Neutrophil (primary cell): ENCODE data around the gene SMKR1.
A peak's percentile ranks its signal among the peaks of the same experiment; 100 is the strongest.

Experiments
- H3K27ac ChIP-seq: fragments of 200-600 bp; sonication (generic); 2 replicates; pipeline ENCODE4 v1.5.1; 2016; ENCODE audit warnings: mild to moderate bottlenecking, moderate library complexity
- H3K27me3 ChIP-seq: fragments of 200-600 bp; sonication (generic); 2 replicates; pipeline ENCODE4 v1.6.0; 2016; ENCODE audit warnings: mild to moderate bottlenecking
- H3K36me3 ChIP-seq: fragments of 200-600 bp; sonication (generic); 2 replicates; pipeline ENCODE4 v1.5.1; 2017
- H3K4me1 ChIP-seq, 2 experiments: fragments of 200-600 bp in 1 of 2; sonication (generic) in 1 of 2; 1 replicate in 1 of 2; 2 replicates in 1 of 2; pipeline versions ENCODE4 v1.5.1 to v1.6.1; 2013 to 2016; ENCODE audit warnings: low read depth in 1 of 2, low read length in 1 of 2, mild to moderate bottlenecking in 1 of 2, moderate library complexity in 1 of 2; ENCODE audit not compliant: control insufficient read depth in 1 of 2, insufficient read depth in 1 of 2
- H3K4me3 ChIP-seq, 2 experiments: fragments of 200-600 bp in 1 of 2; sonication (generic) in 1 of 2; 1 replicate in 1 of 2; 2 replicates in 1 of 2; pipeline ENCODE4 v1.5.1; 2013 to 2016; ENCODE audit warnings: low read depth in 1 of 2, low read length in 1 of 2, mild to moderate bottlenecking in 1 of 2, moderate library complexity in 1 of 2
- H3K9me3 ChIP-seq: fragments of 200-600 bp; sonication (generic); 2 replicates; pipeline ENCODE4 v1.5.1; 2016
- CTCF ChIP-seq: fragments of 200-600 bp; sonication (generic); IDR thresholded peaks from 2 replicates; pipeline ENCODE4 v1.5.1; 2016; ENCODE audit warnings: antibody characterized with exemption

Gene SMKR1

DNA sequence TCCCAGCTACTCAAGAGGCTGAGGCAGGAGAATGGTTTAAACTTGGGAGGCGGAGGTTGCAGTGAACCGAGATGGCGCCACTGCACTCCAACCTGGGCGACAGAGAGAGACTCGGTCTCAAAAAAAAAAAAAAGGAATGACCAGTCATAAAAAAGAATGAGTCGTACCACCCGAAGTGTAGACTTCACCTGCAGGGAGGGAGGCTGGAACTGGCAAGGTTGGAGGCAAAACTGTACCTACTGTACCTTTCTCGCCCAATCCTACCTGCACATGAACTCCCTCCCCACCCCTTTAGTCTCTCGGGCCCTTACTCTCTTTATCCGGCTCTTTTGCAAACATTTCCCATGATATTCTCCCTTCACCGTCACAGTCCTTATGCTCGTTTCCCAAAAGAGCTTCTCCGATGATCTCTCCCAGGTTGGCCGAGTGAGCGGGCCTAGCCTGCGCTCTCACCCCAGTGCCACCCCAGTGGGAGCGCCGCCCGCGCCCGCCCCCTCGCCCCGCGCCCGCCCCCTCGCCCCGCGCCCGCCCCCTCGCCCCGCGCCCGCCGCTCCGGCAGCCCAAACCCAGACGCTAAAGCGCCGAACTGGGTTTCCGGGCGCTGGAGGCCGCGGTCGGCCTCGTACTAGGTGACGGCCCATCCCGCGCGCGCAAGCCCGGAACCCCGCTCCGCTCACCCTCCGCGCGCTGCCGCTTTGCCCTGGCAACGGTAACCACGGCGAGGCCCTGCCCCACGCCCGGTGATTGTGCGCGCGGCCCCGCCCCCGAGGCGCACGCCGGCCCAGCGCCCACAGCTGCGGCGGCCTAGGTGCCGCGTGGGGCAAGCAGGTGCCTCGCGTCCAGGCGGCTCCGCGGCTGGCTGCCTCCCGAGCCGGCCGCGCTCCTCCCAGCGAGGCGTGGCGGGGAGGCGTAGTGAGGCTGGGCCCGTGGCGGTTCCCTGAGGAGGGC is at the start of gene SMKR1:
SMKR1 (plus strand) TSS at position 772 of the 948 bp plus-strand sequence. CDS start 294 bp downstream, outside the sequence.
- H3K27ac ChIP-seq, result no peak within 1 kb of the TSS

GRCh38 chr7:129452589-129453231 is 49.6 kb upstream of the SMKR1 start:
- H3K4me3 ChIP-seq, result no peak overlapping the region
- no peaks in the 10 kb centered on the region for H3K36me3 ChIP-seq
- no peaks in the 10 kb centered on the region for H3K4me1 ChIP-seq
- peaks cover 64% of the 10 kb centered on the region for H3K27me3 ChIP-seq
- no peaks in the 10 kb centered on the region for H3K9me3 ChIP-seq
- TF ChIP-seq CTCF, result no peak
- H3K27ac ChIP-seq, result no peak overlapping the region

More for the DNA sequence above, at the start of gene SMKR1:
- H3K9me3 ChIP-seq, result no peaks in the 10 kb centered on the region
- peaks cover 46% of the 10 kb centered on the region for H3K27me3 ChIP-seq
- no peak for TF ChIP-seq CTCF
- H3K4me3 ChIP-seq, result peak within 1 kb of the TSS; percentile 43 to 50
- H3K4me1 ChIP-seq, result peaks cover 8 to 13% of the 10 kb centered on the region in 2 experiments
- H3K36me3 ChIP-seq, result no peaks in the 10 kb centered on the region

- Histone ChIP-seq H3K4me1 (no peaks in the 10 kb centered on the region), H3K4me3 (no peak overlapping the region), H3K27me3 (peaks cover 74% of the 10 kb centered on the region), H3K9me3 (no peaks in the 10 kb centered on the region), H3K27ac (no peak overlapping the region), H3K36me3 (no peaks in the 10 kb centered on the region)
- TF ChIP-seq CTCF, result no peak
Measured at GRCh38 chr7:129453510-129454248, 48.7 kb upstream of the SMKR1 start.

- Histone ChIP-seq H3K27ac (no peak overlapping the region), H3K4me3 (no peak overlapping the region), H3K36me3 (no peaks in the 10 kb centered on the region), H3K4me1 (no peaks in the 10 kb centered on the region), H3K27me3 (peaks cover 79% of the 10 kb centered on the region), H3K9me3 (no peaks in the 10 kb centered on the region)
- TF ChIP-seq CTCF, result no peak
Measured at GRCh38 chr7:129454249-129454551, 48.1 kb upstream of the SMKR1 start.

DNA sequence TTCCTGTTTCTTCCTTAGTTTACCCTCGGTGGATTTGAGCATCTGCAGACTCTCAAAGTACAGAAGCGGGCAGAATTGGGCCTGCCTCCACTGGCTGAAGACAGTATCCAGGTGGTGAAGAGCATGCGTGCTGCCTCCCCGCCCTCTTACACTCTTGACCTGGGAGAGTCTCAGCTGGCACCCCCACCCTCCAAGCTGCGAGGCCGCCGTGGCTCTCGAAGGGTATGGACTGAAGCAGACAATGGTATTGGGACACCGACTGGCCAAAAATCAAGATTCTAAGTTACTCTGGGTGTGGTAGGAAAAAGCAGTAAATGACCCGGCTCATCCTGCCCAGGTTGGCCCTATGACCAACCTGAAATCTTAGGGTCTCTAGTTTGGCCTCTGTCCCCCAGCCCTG is 45.9 kb upstream of the SMKR1 start:
- no peak for TF ChIP-seq CTCF
- Histone ChIP-seq H3K27ac (no peak overlapping the region), H3K4me1 (no peaks in the 10 kb centered on the region), H3K9me3 (no peaks in the 10 kb centered on the region), H3K27me3 (peaks cover 91% of the 10 kb centered on the region), H3K4me3 (no peak overlapping the region), H3K36me3 (no peaks in the 10 kb centered on the region)
